GM21576 (cell line): ENCODE results near the gene CPXM1.

Source experiments
- ATAC-seq: cut with Tn5 transposase; IDR thresholded peaks from one replicate; pipeline ENCODE4 v1.9.1; 2021; ENCODE audit warnings: mild to moderate bottlenecking, moderate library complexity; ENCODE audit not compliant: unreplicated experiment

The CPXM1 gene

DNA sequence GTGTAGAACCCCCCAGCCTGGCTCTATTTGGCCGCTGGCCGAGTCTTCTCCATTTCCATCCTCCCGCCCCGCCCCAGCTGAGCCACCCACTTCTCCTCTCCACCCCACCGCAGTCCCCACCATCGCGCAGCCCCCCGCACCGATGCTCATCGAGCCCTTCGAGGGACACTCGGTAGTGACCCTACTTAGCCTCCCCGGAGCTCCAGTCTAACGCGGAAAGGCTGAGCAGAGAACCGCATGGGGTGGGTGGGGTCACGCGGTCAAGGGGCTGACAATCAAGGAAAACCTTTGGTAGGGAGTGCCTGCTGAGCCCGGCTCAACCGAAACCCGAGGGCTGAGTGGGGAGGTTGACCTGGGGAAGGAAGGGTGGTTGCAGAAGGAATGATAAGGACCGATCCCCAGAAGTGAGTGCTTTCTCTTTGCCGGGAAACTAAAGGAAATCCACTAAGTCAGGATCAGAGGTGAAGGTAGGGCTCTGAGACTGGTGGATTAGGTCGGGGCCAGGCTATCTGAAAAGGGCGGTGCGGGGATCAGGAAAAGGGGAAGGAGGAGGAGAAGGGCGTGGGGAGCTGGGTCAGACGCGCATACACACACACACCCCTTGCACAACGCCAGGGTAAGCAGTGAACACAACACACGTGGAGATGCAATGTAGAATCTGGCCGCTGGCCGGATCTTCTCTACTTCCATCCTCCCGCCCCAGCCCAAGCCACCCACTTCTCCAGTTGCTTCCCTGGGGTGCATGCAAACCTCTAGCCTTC is 49.8 kb downstream of the CPXM1 start:
- no peak for ATAC-seq

DNA sequence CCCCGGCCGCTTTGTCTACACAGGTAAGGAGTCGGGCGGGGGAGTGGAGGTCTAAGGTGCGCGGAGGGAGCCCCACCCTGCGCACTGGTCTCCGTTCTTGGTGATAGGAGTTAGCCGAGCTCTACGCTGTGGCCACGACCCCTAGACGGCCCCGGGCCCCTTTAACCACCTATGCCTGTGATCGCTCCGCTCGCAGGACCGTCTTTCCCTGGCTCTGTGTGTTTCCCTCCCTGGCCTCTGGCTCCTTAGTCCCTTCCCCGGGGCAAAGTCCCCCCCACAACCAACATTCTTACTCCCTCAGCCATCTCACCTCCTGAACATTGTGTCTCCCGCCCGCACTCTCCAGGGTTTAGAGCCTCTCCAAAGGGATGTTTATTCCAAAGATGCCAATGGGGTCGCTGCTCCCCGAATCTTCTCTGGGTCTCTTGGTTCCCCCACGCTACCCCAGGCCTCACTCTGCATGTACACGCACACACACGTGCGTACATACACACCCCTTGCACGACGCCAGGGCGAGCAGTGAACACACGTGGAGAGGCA is 50.4 kb downstream of the CPXM1 start:
- ATAC-seq: no peak

DNA sequence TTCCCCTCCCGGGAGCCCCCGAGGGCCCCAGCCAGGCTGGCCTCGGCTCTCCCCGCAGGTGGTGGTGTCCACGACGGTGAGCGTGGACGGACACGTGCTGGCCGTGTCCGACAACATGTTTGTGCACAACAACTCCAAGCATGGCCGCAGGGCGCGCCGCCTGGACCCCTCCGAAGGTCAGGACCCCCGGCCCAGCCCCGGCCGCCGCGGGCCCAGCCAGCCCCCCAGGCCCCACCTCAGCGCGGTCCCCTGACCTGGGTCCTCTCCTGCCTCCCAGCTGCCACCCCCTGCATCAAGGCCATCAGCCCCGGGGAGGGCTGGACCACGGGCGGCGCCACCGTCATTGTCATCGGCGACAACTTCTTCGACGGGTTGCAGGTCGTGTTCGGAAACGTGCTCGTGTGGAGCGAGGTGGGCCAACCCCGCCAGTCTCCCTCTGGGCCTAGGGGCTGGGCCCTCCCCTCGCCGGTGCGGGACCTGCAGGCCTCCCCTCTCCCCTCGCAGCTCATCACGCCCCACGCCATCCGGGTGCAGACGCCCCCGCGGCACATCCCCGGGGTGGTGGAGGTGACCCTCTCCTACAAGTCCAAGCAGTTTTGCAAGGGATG is 51.0 kb downstream of the CPXM1 start:
- no peak for ATAC-seq

DNA sequence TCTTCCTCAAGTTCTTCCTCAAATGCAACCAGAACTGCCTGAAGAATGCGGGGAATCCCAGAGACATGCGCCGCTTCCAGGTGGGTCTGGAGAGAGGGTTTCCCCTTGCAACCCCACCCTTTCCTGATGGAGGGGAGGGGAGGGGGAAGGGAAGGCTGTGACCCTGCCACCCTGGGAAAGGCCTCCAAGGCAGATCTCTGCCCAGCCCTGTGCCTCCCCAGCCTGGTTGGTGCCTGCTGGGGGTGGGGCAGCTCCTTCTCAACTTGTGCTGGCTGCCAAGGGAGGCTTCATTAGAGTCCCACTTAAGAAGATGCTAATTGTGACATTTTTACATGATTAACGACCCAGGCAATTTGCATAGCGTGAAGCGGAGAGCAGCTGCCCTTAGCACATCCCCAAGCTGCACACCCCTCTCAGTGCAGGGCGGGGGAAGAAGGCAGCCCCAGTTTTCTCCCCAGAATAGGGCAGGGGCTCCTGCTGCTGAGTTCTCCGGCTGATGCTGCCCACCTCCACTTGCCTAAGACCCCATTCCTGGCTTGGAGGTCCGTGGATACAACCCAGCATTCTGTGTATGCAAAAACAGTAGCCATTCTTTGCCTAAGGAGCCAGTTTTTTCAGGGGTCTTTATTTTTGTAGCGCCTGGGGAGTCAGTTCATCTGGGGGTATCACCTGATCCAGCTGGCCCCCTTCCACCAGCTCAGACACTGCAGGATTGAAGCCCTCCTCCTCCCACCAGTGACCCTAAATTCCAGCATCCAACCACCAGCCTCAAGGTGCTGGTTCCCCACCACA is 51.7 kb downstream of the CPXM1 start:
- ATAC-seq: no peak

DNA sequence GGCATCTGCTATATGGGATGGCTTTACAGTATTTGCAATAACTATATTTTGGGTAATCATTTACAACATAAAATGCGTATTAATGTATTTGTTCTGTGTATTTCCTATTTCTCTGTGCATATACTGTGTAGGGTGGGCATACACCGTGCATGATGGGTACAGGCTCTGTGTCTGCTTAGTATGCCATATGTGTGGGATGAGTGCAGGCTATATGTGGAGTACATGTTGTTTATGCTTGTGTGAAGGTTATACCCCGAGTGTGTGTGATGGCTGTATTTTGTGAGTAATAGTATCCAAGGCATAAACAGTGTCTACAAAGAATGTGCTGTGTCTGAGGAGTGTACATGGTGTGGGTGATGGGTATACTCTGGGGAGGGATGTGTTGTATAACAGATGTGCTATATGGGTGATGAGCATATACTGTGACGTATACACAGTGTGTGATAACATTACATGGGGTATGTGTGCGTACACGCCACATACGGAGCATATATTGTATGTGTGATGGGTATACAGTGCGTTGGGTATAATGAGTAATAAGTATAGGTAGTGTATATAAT is 52.7 kb downstream of the CPXM1 start:
- no peak for ATAC-seq

DNA sequence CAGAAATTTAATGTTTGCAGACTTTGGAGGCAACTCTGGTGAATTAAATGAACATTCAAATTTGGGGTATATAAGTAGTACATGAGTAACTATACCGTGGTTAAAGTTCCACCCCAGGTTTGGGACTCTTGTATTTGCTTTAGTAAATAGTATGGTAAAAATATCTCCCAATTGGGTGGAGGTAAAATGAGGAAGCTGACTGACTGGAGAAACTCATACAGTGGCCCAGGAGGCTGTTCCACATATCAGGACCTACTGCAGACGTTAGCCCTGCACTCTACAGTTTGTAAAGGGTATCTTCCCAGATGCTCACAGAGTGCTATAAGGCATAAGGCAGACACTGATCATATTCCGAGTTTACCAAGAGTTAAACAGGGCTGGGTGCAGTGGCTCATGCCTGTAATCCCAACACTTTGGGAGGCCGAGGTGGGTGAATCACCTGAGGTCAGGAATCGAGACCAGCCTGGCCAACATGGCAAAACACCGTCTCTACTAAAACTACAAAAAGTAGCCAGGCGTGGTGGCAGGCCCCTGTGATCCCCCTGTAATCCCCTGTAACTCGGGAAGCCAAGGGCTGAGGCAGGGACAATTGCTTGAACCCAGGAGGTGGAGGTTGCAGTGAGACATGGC is 53.7 kb downstream of the CPXM1 start:
- ATAC-seq: no peak

DNA sequence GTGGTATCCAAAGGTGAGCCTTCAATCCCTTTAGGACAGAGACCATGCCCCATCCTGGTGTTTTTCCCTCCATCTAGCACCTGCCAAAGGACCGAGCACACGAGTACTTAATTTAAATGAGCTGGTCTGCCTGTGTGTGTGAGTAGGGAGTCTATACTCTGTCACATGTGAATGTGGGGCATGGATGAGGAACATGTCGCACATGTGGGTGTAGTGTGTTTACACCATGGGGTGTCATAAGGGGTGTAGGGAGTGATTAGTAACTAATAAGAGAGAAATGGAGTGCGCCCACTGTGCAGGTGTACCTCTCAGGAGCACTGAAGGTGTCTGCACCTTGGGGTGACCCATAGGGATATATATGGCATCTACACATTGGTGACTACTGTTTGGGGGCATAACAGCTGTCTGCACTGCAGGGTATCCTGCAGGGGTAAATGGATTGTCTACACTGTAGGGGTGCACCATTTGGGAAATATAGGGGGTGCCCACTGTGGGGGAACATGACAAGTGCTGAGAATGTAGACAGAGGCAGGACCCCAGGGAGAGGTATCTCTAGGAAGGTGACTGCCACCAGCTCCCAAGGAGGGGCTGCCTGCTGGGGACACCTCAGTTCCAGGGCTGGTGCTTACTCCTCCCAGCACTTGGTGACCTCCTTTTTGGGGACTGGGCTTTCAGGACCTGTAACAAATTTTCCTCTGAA is 54.3 kb downstream of the CPXM1 start:
- ATAC-seq: no peak

DNA sequence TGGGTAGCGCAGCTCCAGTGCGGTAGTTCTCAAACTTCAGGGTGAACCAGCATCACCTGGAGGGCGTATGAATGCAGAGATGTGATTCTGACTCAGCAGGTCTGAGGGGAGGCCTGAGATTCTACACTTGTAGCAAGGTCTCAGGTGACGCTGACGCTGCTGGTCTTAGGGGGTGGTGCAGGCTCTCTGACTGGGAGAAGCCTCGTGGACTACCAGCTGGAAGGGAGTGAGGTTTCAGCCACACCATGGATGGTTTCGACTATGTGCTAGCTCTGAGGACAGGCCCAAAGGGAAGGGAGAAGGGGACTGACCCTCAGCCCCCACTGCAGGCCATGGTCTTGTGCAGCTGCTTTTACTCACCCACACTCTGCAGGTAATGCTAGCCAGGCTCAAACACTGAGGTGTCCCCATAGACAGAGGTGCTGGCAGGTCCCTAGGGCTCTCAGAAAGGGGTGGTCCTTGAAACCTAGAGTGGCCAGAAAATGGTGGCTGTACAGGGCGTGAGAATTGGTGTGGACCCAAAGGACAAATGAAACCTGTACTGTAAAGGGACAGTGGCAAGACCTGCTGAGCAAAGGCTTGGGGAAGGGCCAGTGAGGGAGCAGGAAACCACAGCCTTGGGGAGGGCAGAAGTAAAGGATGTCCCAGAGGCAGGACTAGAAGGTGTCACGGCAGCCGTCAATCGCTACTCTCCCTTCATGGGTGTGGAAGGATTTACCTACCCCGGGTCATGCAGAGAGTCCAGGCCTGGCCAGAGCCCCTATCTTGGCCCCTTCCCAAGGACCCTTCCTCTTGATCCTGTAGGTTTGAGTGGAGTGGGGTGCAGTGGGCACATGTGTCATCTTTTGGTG is 55.1 kb downstream of the CPXM1 start:
- no peak for ATAC-seq
